Nucleus accumbens (tissue), 56 donors: ENCODE measurements around the gene APBA1.

Experiments used
- DNase-seq, 56 donors: peaks; one replicate each; lab custom pipeline; 2025; lab: John Stamatoyannopoulos, UW

APBA1 gene

GRCh38 chr9:69658987-69659675 is 13.0 kb downstream of the APBA1 start:
- DNase-seq, result no peak

- DNase-seq, result no peak
Measured at GRCh38 chr9:69657269-69657668, 14.9 kb downstream of the APBA1 start.

GRCh38 chr9:69655065-69655464 is 17.1 kb downstream of the APBA1 start:
- DNase-seq, result no peak

- DNase-seq, result no peak
Measured at GRCh38 chr9:69653261-69653660, 18.9 kb downstream of the APBA1 start.

- DNase-seq, result no peak
Measured at GRCh38 chr9:69649566-69650250, 22.5 kb downstream of the APBA1 start.

- DNase-seq, result no peak
Measured at GRCh38 chr9:69647804-69648203, 24.4 kb downstream of the APBA1 start.

GRCh38 chr9:69646810-69647209 is 25.4 kb downstream of the APBA1 start:
- DNase-seq, result no peak

GRCh38 chr9:69645488-69645887 is 26.7 kb downstream of the APBA1 start:
- peak in 16 of 56 donors; percentile 4 to 44 (median 14) for DNase-seq

GRCh38 chr9:69643098-69643497 is 29.1 kb downstream of the APBA1 start:
- DNase-seq, result no peak

GRCh38 chr9:69637817-69638200 is 34.4 kb downstream of the APBA1 start:
- DNase-seq, result peak in 1 of 56 donors; percentile 1

GRCh38 chr9:69637193-69637816 is 34.9 kb downstream of the APBA1 start:
- DNase-seq, result no peak

- DNase-seq, result no peak
Measured at GRCh38 chr9:69633716-69634115, 38.5 kb downstream of the APBA1 start.

- DNase-seq, result no peak
Measured at GRCh38 chr9:69632768-69633167, 39.4 kb downstream of the APBA1 start.

- DNase-seq, result no peak
Measured at GRCh38 chr9:69627281-69627680, 44.9 kb downstream of the APBA1 start.

- DNase-seq, result no peak
Measured at GRCh38 chr9:69623276-69623675, 48.9 kb downstream of the APBA1 start.

GRCh38 chr9:69622676-69623075 is 49.5 kb downstream of the APBA1 start:
- DNase-seq, result no peak

- DNase-seq, result no peak
Measured at GRCh38 chr9:69621730-69622460, 50.3 kb downstream of the APBA1 start.

GRCh38 chr9:69620731-69621130 is 51.4 kb downstream of the APBA1 start:
- DNase-seq, result no peak

- DNase-seq, result no peak
Measured at GRCh38 chr9:69619233-69619632, 52.9 kb downstream of the APBA1 start.

- no peak for DNase-seq
Measured at GRCh38 chr9:69617006-69617405, 55.2 kb downstream of the APBA1 start.

GRCh38 chr9:69615880-69616279 is 56.3 kb downstream of the APBA1 start:
- DNase-seq, result no peak
